HL-60 (cell line): ENCODE data around the gene NLGN3.
A peak's percentile ranks its signal among the peaks of the same experiment; 100 is the strongest.

Source experiments
- POLR2AphosphoS5 ChIP-seq: IDR thresholded peaks from 2 replicates; pipeline ENCODE4 v1.6.1; 2012; ENCODE audit warnings: low read depth
- SPI1 ChIP-seq: IDR thresholded peaks from 2 replicates; pipeline ENCODE4 v1.6.1; 2012; ENCODE audit warnings: low read depth, mild to moderate bottlenecking, borderline replicate concordance
- TF ChIP-seq, protein P1 (sequence below): IDR thresholded peaks from one replicate; pipeline ENCODE4 v1.5.1; 2011; ENCODE audit warnings: low read length, control low read depth, inconsistent platforms; ENCODE audit not compliant: insufficient read depth
- TF ChIP-seq, protein P2 (sequence below): IDR thresholded peaks from 2 replicates; pipeline ENCODE4 v1.6.1; 2012; ENCODE audit warnings: low read depth; ENCODE audit not compliant: insufficient replicate concordance

DNA sequence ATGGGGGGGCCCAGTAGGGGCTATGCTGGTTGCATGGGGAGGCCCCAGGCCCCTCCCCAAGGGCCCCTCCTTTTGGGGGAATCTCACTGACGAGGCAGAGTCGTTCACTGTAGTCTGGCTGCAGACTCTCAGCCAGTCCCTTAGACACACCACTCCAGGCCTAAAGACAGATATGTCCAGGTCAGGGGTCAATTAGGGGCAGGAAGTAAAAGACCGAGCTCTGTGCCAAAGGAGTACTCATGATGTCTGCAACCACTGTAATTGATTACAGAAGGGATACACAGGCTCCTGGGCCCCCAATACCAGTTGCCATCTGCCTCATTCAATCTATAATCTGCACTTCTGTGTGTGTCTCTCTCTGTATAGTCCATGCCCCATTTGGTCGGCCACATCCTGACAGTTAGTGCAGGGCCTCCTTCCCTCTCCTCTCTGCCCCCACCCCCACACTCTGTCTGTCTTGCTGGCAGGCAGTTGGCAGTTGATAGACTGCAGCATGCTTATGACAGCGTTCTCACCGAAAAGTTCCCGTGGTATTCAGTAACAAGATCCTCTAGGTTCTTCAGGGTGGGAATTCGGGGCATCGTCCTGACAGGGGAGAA lies 36.8 kb upstream of the NLGN3 start:
- TF ChIP-seq, protein P1, sequence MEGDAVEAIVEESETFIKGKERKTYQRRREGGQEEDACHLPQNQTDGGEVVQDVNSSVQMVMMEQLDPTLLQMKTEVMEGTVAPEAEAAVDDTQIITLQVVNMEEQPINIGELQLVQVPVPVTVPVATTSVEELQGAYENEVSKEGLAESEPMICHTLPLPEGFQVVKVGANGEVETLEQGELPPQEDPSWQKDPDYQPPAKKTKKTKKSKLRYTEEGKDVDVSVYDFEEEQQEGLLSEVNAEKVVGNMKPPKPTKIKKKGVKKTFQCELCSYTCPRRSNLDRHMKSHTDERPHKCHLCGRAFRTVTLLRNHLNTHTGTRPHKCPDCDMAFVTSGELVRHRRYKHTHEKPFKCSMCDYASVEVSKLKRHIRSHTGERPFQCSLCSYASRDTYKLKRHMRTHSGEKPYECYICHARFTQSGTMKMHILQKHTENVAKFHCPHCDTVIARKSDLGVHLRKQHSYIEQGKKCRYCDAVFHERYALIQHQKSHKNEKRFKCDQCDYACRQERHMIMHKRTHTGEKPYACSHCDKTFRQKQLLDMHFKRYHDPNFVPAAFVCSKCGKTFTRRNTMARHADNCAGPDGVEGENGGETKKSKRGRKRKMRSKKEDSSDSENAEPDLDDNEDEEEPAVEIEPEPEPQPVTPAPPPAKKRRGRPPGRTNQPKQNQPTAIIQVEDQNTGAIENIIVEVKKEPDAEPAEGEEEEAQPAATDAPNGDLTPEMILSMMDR: no peak
- TF ChIP-seq POLR2AphosphoS5: peak; percentile 71
- TF ChIP-seq, protein P2, sequence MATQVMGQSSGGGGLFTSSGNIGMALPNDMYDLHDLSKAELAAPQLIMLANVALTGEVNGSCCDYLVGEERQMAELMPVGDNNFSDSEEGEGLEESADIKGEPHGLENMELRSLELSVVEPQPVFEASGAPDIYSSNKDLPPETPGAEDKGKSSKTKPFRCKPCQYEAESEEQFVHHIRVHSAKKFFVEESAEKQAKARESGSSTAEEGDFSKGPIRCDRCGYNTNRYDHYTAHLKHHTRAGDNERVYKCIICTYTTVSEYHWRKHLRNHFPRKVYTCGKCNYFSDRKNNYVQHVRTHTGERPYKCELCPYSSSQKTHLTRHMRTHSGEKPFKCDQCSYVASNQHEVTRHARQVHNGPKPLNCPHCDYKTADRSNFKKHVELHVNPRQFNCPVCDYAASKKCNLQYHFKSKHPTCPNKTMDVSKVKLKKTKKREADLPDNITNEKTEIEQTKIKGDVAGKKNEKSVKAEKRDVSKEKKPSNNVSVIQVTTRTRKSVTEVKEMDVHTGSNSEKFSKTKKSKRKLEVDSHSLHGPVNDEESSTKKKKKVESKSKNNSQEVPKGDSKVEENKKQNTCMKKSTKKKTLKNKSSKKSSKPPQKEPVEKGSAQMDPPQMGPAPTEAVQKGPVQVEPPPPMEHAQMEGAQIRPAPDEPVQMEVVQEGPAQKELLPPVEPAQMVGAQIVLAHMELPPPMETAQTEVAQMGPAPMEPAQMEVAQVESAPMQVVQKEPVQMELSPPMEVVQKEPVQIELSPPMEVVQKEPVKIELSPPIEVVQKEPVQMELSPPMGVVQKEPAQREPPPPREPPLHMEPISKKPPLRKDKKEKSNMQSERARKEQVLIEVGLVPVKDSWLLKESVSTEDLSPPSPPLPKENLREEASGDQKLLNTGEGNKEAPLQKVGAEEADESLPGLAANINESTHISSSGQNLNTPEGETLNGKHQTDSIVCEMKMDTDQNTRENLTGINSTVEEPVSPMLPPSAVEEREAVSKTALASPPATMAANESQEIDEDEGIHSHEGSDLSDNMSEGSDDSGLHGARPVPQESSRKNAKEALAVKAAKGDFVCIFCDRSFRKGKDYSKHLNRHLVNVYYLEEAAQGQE: no peak
- TF ChIP-seq SPI1: no peak
